Mesendoderm (in vitro differentiated cells): Measurements from ENCODE around the gene IRS2. TPM values are rescaled to one million over a fixed set of nuclear protein-coding genes. Genes with fewer than 3 reads are reported as not detected.

Experiments used
- DNase-seq: peaks from one replicate; pipeline ENCODE4 v3.0.0; 2013
- H2AK5ac ChIP-seq: 2 replicates; pipeline ENCODE4 v1.6.1; 2013; ENCODE audit warnings: low read length, inconsistent platforms
- H2BK120ac ChIP-seq: 2 replicates; pipeline ENCODE4 v1.6.1; 2013; ENCODE audit warnings: low read depth, mild to moderate bottlenecking, low read length, moderate library complexity, mixed read lengths
- H2BK15ac ChIP-seq: replicated peaks from 2 replicates; pipeline ENCODE4 v1.6.1; 2013; ENCODE audit warnings: low read depth, mild to moderate bottlenecking, moderate library complexity
- H2BK5ac ChIP-seq: 2 replicates; pipeline ENCODE4 v1.6.1; 2013; ENCODE audit warnings: low read length, inconsistent platforms
- H3K18ac ChIP-seq: 2 replicates; pipeline ENCODE4 v1.6.1; 2013; ENCODE audit warnings: mild to moderate bottlenecking, low read length, mixed read lengths
- H3K23ac ChIP-seq: one replicate; pipeline ENCODE4 v1.6.1; 2013; ENCODE audit warnings: low read length
- H3K27ac ChIP-seq: 2 replicates; pipeline ENCODE4 v1.5.1; 2013; ENCODE audit warnings: low read depth, mild to moderate bottlenecking, inconsistent platforms, low read length, moderate library complexity
- H3K27me3 ChIP-seq: 2 replicates; pipeline ENCODE4 v1.6.1; 2013; ENCODE audit warnings: low read length, control low read depth, mild to moderate bottlenecking, inconsistent platforms; ENCODE audit not compliant: insufficient read depth, poor library complexity
- H3K36me3 ChIP-seq: 2 replicates; pipeline ENCODE4 v1.6.1; 2013; ENCODE audit warnings: low read length, inconsistent platforms; ENCODE audit not compliant: control insufficient read depth, insufficient read depth
- H3K4ac ChIP-seq: one replicate; pipeline ENCODE4 v1.6.1; 2013; ENCODE audit warnings: low read depth, mild to moderate bottlenecking, low read length, moderate library complexity
- H3K4me1 ChIP-seq: 2 replicates; pipeline ENCODE4 v1.6.1; 2013; ENCODE audit warnings: low read depth, low read length, inconsistent platforms; ENCODE audit not compliant: control insufficient read depth
- H3K4me2 ChIP-seq: 2 replicates; pipeline ENCODE4 v1.6.1; 2013; ENCODE audit warnings: low read length
- H3K4me3 ChIP-seq: 2 replicates; pipeline ENCODE4 v1.5.1; 2013; ENCODE audit warnings: mild to moderate bottlenecking, low read length
- H3K56ac ChIP-seq: one replicate; pipeline ENCODE4 v1.6.1; 2013; ENCODE audit warnings: low read length
- H3K79me1 ChIP-seq: 2 replicates; pipeline ENCODE4 v1.6.1; 2013; ENCODE audit warnings: low read length, inconsistent platforms
- H3K79me2 ChIP-seq: 2 replicates; pipeline ENCODE4 v1.6.1; 2013; ENCODE audit warnings: mild to moderate bottlenecking, low read length; ENCODE audit not compliant: control insufficient read depth, insufficient read depth
- H3K9ac ChIP-seq: 2 replicates; pipeline ENCODE4 v1.6.1; 2013; ENCODE audit warnings: low read length, inconsistent platforms
- H4K5ac ChIP-seq: one replicate; pipeline ENCODE4 v1.6.1; 2013; ENCODE audit warnings: low read length
- H4K8ac ChIP-seq: one replicate; pipeline ENCODE4 v1.6.1; 2013; ENCODE audit warnings: low read depth, mild to moderate bottlenecking, control low read depth, low read length, moderate library complexity
- WGBS: extraction: QIAGEN DNeasy Blood & Tissue Kit; methylation state at CpG from one replicate; pipeline ENCODE4 v1.1.7; 2013; ENCODE audit warnings: low lambda C conversion rate, missing lambda C conversion rate; ENCODE audit not compliant: insufficient coverage; ENCODE audit errors: extremely low coverage; 5-methylcytosine and 5-hydroxymethylcytosine counted together
- polyA plus RNA-seq, 2 experiments: library from polyadenylated mRNA; stranded (reverse); fragments of 200-250 nt; gene quantifications; one replicate each; pipeline ENCODE4 v1.2.3, GENCODE V29; 2013

IRS2 gene, protein sequence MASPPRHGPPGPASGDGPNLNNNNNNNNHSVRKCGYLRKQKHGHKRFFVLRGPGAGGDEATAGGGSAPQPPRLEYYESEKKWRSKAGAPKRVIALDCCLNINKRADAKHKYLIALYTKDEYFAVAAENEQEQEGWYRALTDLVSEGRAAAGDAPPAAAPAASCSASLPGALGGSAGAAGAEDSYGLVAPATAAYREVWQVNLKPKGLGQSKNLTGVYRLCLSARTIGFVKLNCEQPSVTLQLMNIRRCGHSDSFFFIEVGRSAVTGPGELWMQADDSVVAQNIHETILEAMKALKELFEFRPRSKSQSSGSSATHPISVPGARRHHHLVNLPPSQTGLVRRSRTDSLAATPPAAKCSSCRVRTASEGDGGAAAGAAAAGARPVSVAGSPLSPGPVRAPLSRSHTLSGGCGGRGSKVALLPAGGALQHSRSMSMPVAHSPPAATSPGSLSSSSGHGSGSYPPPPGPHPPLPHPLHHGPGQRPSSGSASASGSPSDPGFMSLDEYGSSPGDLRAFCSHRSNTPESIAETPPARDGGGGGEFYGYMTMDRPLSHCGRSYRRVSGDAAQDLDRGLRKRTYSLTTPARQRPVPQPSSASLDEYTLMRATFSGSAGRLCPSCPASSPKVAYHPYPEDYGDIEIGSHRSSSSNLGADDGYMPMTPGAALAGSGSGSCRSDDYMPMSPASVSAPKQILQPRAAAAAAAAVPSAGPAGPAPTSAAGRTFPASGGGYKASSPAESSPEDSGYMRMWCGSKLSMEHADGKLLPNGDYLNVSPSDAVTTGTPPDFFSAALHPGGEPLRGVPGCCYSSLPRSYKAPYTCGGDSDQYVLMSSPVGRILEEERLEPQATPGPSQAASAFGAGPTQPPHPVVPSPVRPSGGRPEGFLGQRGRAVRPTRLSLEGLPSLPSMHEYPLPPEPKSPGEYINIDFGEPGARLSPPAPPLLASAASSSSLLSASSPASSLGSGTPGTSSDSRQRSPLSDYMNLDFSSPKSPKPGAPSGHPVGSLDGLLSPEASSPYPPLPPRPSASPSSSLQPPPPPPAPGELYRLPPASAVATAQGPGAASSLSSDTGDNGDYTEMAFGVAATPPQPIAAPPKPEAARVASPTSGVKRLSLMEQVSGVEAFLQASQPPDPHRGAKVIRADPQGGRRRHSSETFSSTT (N-terminal part only)
- 6.1 TPM for polyA plus RNA-seq (2013, experiment 1 of 2)
- polyA plus RNA-seq (2013, experiment 2 of 2), result 6.2 TPM

DNA sequence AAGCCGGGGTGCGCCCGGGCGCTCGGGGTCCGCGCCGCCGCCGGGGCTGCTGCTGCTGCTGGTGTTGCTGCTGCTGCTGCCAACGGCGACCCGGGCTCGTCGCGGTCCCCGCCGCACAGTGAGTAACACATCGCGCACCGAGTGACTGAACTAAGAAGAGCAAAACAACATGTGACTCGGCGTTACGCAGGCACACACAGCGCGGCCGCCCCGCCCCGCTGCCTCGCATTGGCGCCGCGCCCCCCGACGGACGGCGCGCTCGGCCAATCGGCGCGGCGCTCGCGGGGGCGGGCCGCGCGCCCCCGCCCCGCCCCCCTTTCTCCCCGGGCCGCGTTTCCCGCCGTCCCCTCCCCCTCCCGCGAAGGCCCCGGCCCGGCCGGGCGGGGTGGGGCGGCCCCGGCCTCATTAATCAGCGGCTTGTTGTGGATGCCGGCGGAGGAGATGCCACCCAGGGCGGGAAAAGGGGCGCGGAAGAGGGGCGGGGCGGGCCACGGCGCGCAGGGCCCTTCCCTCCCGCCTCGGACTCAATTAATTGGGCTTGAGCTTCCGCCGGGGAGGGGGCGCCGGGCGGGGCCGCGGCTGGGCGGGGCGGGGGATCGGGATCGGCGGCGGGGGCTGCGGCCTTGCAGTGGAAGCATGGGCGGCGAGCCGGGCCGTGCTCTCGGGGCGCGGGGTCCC, at the start of gene IRS2:
Gene IRS2, minus strand, starts transcription at position 127 of the 678 bp plus-strand sequence. CDS start 530 bp downstream, outside the sequence.
- no peaks in the 10 kb centered on the region for H3K79me2 ChIP-seq
- H3K18ac ChIP-seq, result peak within 1 kb of the TSS; percentile 75
- peak within 1 kb of the TSS; percentile 91 for H3K56ac ChIP-seq
- H3K27ac ChIP-seq, result peak within 1 kb of the TSS; percentile 59
- H3K79me1 ChIP-seq, result no peaks in the 10 kb centered on the region
- no peaks in the 10 kb centered on the region for H3K36me3 ChIP-seq
- H3K4me3 ChIP-seq, result peak within 1 kb of the TSS; percentile 42
- WGBS, result no CpG with 5 or more reads among the region's 98 CpGs
- no peak within 1 kb of the TSS for H4K8ac ChIP-seq
- no peaks in the 10 kb centered on the region for H3K27me3 ChIP-seq
- no peak within 1 kb of the TSS for H2BK5ac ChIP-seq
- no peaks in the 10 kb centered on the region for H3K4me1 ChIP-seq
- peak within 1 kb of the TSS; percentile 72 for H3K4me2 ChIP-seq
- H2BK15ac ChIP-seq, result no peak within 1 kb of the TSS
- peak within 1 kb of the TSS; percentile 94 for H3K23ac ChIP-seq
- peak; percentile 95 for DNase-seq
- H3K4ac ChIP-seq, result no peak within 1 kb of the TSS
- H3K9ac ChIP-seq, result peak within 1 kb of the TSS; percentile 74
- H4K5ac ChIP-seq, result no peak within 1 kb of the TSS
- peak within 1 kb of the TSS; percentile 23 for H2BK120ac ChIP-seq
- no peak within 1 kb of the TSS for H2AK5ac ChIP-seq

DNA sequence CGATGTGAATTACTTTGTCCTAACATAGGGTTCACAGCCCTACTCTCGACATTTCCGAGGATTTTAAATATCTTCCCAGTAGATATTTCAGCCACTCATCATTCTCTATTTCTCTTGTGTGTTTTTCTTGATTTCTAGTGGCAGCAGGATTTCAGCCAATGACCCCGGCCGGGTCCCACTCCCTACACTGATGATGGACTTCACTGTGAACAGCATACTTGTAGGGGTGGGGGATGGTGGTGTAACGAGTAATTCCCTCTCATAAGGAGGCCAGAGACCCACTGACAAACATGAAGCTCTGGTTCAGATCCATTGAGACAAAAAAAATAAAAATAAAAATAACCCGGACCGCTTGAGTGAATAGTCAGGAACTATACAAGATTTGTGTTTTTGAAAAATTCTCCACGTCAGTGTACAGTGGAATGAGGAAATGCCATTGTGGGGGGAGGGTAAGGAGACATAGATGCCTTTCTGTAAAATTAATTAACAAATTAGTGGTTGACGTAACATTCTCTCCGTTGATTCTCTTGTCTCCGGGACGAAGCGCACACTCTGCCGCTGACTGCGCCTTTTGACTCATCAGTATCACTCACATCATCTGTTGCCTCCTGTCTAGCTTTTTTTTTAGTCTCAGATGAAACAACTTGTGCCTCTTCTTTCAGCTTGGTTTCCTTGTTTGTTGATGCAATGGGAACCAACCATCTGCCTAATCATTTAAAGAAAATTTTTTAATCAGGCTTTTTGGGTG, 48.8 kb upstream of the IRS2 start:
- H3K4me3 ChIP-seq, result no peak overlapping the region
- H2BK5ac ChIP-seq, result no peak overlapping the region
- H3K27me3 ChIP-seq, result no peaks in the 10 kb centered on the region
- H3K4me2 ChIP-seq, result no peak overlapping the region
- H3K36me3 ChIP-seq, result no peaks in the 10 kb centered on the region
- no peaks in the 10 kb centered on the region for H3K79me2 ChIP-seq
- no peak overlapping the region for H4K8ac ChIP-seq
- H3K27ac ChIP-seq, result no peak overlapping the region
- H2BK120ac ChIP-seq, result no peak overlapping the region
- no peak overlapping the region for H2AK5ac ChIP-seq
- no peak overlapping the region for H3K18ac ChIP-seq
- no peaks in the 10 kb centered on the region for H3K79me1 ChIP-seq
- H3K23ac ChIP-seq, result no peak overlapping the region
- no peaks in the 10 kb centered on the region for H3K4me1 ChIP-seq
- H4K5ac ChIP-seq, result no peak overlapping the region
- H2BK15ac ChIP-seq, result no peak overlapping the region
- DNase-seq, result no peak
- WGBS, result no CpG with 5 or more reads among the region's 16 CpGs
- no peak overlapping the region for H3K56ac ChIP-seq
- no peak overlapping the region for H3K9ac ChIP-seq
- no peak overlapping the region for H3K4ac ChIP-seq

DNA sequence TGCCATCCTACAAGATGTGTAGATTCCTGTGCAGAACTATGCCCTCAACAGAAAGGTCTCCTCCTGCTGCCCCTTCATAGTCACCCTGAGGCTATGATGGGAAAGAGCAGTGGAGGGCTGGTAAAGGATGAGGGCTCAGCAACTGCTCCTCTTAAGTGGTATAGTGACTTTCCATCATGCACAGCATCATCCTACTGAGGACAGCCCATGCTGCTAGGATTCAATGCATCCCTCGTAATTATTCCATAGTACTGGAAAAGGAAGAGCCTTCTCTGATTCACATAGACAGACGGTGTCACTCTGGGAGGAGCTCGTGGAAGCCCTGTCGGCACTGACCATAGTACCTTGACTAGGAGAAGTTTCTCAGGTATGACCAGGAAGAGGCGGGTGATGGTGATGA, 47.6 kb upstream of the IRS2 start:
- Histone ChIP-seq H3K9ac (no peak overlapping the region), H3K18ac (no peak overlapping the region), H3K79me2 (no peaks in the 10 kb centered on the region), H3K36me3 (no peaks in the 10 kb centered on the region), H3K79me1 (no peaks in the 10 kb centered on the region), H4K8ac (no peak overlapping the region), H3K4me3 (no peak overlapping the region), H4K5ac (no peak overlapping the region), H3K27ac (no peak overlapping the region), H2BK120ac (no peak overlapping the region), H3K23ac (no peak overlapping the region), H3K27me3 (no peaks in the 10 kb centered on the region), H2BK15ac (no peak overlapping the region), H2BK5ac (no peak overlapping the region), H3K4me1 (no peaks in the 10 kb centered on the region), H2AK5ac (no peak overlapping the region), H3K4ac (no peak overlapping the region), H3K56ac (no peak overlapping the region), H3K4me2 (no peak overlapping the region)
- WGBS, result no CpG with 5 or more reads among the region's 5 CpGs
- DNase-seq, result no peak

DNA sequence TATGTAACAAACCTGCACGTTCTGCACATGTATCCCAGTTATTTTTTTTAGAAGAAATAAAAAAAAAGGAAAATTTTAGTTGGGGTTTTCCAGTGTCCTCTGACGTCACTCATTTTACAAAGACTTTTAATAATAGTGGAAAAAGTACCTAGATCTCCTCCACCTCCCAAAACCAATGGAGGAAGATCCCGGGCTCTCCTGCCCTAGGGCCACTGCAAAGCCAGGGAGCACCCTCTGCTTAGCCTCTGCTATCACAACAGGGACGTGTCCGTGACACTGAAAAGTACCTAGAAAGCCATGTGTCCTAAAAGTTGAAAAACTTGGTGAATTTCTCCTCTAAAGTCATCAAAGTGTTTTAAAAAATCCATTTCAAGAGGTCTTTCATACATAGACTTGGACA, 46.7 kb upstream of the IRS2 start:
- no peaks in the 10 kb centered on the region for H3K27me3 ChIP-seq
- no peak overlapping the region for H3K4me2 ChIP-seq
- no CpG with 5 or more reads among the region's 5 CpGs for WGBS
- H2BK120ac ChIP-seq, result no peak overlapping the region
- no peak overlapping the region for H2BK5ac ChIP-seq
- no peak overlapping the region for H4K8ac ChIP-seq
- no peak overlapping the region for H2AK5ac ChIP-seq
- no peak overlapping the region for H2BK15ac ChIP-seq
- no peak overlapping the region for H4K5ac ChIP-seq
- H3K79me2 ChIP-seq, result no peaks in the 10 kb centered on the region
- DNase-seq, result no peak
- no peaks in the 10 kb centered on the region for H3K79me1 ChIP-seq
- H3K36me3 ChIP-seq, result no peaks in the 10 kb centered on the region
- H3K4ac ChIP-seq, result no peak overlapping the region
- H3K9ac ChIP-seq, result no peak overlapping the region
- no peak overlapping the region for H3K27ac ChIP-seq
- H3K4me3 ChIP-seq, result no peak overlapping the region
- no peak overlapping the region for H3K18ac ChIP-seq
- no peaks in the 10 kb centered on the region for H3K4me1 ChIP-seq
- H3K23ac ChIP-seq, result no peak overlapping the region
- no peak overlapping the region for H3K56ac ChIP-seq
